GM18858 (cell line): ENCODE results near the gene CENPVL3.
A peak's percentile ranks its signal among the peaks of the same experiment; 100 is the strongest.
"Not testable (repeated sequence)": the region's sequence is repeated elsewhere in the genome, so short reads cannot be mapped to it uniquely, and the experiment has no call there.

Experiments used
- ATAC-seq: cut with Tn5 transposase; IDR thresholded peaks from one replicate; pipeline ENCODE4 v1.9.1; 2021; ENCODE audit not compliant: unreplicated experiment

The CENPVL3 gene

DNA sequence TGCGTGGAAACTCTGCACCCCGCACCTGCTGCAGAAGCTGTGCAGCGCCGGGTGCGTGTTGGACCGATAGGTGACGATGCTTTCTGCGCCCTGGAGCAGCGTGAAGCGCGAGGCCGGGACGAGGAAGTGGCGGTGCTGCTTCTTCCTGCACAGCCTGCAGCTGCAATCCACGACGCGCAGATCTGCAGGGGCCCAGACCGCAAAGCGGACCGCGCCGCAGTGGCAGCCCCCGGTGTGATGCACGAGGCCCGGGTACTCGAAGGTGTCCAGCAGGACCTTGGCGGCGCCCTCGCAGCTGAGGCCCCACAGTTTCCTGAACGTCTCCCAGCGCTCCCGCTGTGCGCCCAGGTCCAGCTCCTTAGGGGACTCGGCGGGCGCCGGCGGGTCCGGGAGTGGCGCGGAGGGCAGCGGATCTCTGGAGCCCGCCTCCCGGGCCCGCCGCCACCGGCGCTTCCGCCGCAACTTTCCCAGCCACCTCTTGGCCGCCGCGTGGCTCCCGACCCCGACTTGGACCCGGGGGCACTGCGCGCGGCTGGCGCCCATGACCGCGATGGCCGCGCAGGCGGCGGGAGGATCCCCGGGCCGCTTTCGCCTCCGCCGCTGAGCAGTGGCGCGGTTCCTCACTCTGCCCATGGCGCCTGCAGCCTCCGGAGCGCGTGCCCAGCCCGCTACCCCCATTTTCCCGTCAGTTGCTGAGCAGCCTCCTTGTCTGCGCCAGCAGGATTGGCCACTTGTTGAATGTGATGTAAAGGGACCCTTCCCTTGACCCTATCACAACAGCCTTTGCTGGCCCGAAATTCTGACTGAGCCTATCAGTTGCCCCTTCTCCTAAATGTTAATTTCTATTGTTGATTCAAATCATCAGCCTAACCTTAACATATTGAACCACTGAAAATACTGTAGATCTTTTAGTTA is at the start of gene CENPVL3:
Gene CENPVL3, minus strand, starts transcription at position 672 of the 915 bp plus-strand sequence. Its CDS starts 39 bp downstream, at position 633.
- not testable (repeated sequence) for ATAC-seq

DNA sequence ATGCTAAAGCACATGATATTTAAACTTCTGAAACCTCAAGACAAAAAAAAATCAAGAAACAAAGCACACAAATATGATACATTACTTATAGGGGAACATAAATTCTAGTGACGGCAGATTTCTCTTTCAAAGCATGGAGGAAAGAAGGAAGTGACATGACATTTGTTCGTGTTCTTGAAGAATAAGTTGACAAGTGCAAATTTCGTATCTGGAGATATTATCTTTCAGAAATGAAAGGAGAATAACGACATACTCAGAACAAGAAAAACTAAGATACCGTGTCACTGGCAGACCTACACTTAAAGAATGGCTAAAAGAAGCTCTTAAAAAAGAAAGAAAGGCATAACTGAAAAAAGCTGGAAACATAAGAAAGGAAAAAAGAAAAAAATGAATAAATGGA is 47.3 kb upstream of the CENPVL3 start:
- no peak for ATAC-seq

DNA sequence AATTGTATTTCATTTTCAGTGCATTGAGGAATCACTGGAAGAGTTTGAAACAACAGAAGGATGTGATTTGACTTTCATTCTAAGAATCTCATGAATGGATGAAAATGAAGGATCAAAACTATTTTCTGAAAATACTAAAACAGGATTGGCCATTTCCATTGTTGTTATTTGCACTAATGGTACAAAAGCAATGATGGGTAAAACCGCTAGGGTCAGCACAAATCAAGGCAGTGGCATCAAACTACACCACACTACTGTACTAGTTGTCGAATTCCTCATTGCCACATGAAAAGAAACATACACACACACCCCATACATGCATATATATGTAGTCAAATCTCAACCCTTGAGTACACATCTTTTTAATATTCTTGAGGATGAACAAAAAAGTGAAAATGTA is 24.7 kb upstream of the CENPVL3 start:
- ATAC-seq, result no peak

DNA sequence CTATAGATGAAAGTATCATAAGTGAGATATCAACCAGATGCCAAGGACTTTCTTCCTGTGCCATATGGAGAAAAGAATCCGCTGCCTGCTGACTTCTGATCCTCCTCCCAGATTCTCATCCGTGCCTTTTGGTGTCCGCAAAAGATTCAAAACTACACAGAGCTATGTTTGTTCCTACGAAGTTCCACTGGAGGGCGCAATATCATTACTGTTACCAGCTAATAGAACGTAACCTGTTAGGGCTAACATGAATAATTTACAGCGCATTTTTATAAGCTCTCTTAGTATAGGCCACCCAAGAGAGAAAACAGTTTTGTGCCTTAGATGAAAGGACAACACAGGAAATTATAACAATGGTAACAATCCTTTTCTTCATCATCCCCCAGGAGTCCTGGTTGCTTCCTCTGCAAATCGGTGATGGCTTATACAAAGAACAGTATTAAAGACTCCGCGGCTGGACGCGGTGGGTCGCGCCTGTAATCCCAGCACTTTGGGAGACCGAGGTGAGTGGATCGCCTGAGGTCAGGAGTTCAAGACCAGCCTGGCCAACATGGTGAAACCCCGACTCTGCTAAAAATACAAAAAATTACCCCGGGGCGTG is 22.8 kb upstream of the CENPVL3 start:
- ATAC-seq, result no peak

DNA sequence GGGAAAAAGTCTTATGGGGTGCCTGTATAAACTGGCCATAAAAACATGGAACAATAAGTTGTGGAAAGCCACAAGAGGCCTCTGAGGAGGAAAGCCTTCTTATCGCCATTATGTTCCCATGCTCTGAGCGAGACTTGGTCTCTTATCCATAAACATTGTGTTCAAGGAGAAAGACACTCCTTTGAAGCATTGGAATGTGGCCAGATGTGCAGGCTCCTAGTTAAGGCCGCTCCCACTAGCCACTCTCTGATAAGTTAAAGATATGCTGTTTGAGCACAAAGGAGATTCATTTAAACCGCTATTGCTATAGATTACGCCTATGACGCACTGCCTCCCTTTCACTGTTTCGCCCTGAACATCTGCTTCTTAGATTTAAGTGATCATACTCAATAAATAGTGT is 17.8 kb upstream of the CENPVL3 start:
- ATAC-seq, result not testable (repeated sequence)

DNA sequence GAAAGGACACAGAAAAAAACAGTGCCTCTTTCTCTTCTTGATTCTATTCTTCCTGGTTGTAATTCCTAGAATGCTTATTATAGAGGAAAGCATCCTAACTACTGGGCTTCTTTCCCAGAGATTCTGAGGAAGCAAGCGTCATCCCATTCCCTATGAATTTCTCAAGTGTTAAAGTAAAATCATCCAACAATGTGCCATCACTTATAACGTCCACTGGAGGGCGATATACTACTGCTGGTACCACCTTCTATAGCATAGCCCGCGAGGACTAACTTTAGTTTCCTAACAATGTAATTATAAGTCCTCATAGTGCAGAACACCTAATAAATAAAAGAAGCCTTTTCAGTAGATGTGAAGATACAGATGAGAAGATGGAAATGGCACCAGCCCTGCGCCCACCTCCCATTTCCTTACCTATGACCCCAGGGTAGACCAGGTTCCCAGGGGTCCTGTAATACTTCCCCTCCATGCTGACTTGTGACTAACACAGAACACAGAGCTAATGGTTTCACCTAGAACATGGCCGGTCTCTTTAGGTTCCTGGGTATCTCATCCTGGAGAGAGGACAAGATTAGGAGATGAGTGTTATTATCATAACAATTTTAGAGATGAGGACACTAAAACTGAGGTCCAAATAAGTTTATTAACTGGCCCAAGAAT is 4.2 kb downstream of the CENPVL3 start:
- ATAC-seq, result peak; percentile 46

DNA sequence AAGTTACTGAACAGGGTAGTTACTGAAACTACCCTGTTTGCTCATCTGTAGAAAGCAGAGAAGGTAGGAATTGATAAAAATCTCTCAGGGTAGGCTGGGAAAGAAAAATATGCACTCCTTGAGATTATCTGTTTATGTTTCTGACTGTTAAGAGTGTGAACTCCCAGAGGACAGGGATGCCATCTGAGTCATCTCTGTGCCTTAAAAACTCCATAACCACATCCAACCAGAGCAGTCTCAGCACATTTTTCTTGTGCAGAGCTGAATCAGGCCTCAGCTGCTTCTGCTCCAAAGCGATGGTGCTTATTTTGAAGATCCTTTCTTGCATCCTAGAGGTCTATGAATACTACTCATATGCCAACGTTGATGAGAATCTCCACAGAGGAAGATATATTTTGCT is 9.9 kb downstream of the CENPVL3 start:
- ATAC-seq, result no peak

DNA sequence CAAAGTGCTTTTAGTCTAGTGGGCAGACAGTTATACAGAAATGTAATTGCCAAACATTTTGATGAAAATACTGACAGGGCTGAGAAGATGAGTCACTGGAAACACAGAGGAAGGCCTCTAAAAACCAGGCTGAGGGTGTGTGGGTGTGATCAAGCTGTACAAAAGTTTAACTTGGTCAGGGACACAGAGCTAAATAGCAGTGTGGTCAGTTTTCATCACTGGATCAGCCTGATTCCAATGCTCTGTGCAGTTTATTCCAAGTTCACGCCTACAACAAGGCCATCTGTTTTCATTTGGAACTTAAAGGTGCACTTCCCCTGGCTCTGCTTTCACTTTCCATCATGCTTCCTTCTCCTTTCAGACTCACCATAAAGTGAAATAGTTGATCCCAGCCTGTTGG is 10.6 kb downstream of the CENPVL3 start:
- ATAC-seq, result no peak

DNA sequence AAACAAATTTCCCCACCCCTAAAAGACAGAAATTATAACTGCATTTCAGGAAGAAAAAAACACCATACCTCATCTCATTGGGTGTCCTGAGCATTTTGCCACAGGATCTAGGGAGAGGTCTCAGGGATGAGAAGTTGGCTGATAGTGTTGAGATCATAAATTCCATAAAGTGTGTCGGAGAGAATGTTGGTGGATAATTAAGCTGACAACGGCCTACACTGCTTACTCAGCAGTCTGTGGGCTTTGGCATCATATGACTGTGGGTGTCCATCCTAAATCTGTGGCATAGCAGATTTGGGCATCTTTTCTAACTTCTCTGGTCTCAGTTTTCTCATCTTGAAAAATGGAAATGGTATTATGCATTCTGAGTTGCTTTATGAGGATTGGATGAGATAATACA is 12.3 kb downstream of the CENPVL3 start:
- ATAC-seq, result no peak

DNA sequence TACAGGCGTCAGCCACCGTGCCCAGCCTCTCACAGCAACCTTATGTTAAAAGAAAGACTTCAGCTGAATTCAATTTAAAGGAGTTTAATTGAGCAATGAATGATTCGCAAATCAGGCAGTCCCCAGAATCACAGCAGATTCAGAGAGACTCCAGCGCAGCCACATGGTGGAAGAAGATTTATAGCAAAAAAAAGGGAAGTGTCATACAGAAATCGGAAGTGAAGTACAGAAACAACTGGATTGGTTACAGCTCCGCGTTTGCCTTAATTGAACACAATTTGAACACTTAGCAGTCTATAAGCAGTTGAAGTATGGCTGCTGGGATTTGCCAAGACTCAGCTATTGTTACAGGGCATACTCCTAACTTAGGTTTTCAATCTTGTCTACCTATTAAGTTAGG is 19.8 kb downstream of the CENPVL3 start:
- no peak for ATAC-seq

DNA sequence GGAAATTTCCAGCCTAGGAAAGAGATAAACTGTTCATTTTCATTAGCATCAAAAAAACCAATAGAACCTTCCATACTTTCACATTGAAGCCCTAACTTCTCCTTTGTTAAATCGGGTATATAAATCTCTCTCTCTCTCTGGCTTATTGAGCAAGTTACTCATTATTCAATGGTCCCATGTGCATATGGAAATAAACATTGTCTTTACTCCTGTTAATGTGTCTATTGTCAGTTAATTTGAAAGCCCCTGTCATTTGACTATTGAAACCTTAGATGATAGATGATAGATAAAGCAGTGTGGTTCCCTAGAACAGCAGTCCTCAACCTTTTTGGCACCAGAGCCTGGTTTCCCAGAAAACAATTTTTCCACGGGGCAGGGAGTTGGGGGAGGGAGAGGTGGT is 46.8 kb downstream of the CENPVL3 start:
- ATAC-seq, result no peak

DNA sequence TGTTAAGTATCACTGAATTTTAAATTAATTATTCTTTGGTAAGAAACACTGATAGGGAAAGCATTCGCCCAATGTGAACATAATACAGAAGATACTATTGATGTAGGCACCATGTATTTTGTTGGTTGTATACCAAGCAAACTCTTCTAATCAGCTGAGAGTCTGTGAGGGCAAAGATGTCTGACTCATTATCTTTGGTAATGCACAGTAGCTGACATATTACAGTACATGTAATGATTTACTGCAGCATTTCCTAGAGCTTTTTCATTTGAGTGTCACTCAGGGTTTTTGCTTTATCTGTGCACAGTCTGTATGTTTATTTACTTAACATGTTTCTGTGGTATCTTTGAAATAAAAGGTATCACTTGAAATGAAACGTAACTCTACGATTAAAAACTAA is 49.2 kb downstream of the CENPVL3 start:
- ATAC-seq, result no peak

DNA sequence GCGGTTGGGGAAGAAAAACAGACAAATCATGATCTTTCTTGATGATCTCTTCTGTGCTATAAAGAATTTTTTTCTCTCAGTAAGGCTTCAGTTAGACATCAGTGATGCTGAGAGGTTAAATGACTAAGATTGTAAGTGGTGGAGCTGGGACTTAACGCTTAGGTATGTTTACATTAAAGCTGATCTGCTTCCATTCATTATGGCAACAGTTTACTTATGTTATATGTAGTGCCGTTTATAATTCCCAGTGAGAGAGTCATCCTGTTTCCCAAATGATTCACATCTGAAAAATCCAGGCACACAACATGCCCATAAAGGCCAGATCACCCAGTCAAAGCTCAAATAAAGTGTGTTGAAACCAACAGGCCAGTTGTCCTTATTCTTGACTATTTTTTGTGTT is 50.1 kb downstream of the CENPVL3 start:
- no peak for ATAC-seq
